ENCODE results near the gene NECTIN4.
"Not testable (repeated sequence)": the region's sequence is repeated elsewhere in the genome, so short reads cannot be mapped to it uniquely, and the experiment has no call there.

The NECTIN4 gene

DNA sequence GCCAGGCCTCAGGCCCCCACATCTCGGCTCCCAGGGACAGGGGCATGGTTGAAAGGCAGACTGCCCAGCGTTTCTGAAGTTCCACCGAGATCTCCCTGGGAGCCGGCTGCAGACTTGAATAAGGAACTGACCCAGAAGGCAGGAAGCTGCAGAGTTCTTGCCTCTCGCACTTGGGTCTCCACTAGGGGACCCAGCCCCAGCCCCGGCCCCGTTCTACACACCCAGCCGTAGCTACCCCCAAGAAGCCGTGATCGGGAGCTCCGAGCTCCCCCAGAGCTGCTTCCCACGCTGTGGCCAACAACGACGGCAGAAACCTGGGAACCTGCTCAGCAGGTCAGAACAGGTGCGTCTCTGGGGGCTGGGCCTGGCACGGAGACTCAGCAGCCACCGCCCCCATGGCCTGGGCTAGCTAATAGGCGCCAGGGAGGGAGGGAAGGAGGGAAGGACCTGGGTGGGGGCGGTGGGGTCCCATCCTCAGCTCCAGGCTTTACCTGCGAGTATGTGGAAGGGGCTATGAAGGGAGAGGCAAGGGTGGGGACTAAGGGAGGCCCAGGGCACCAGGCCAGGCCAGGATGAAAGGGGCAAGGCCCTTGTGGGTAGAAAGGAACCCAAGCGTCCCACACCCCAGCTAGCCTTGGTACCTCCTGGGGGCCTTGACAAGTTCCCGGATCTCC, at the start of gene NECTIN4:
Gene NECTIN4 (minus strand): TSS at position 308 of the 674 bp plus-strand sequence. CDS start 262 bp downstream, at position 46.
- DNase-seq (ENCODE audit: low spot score) = no peak

DNA sequence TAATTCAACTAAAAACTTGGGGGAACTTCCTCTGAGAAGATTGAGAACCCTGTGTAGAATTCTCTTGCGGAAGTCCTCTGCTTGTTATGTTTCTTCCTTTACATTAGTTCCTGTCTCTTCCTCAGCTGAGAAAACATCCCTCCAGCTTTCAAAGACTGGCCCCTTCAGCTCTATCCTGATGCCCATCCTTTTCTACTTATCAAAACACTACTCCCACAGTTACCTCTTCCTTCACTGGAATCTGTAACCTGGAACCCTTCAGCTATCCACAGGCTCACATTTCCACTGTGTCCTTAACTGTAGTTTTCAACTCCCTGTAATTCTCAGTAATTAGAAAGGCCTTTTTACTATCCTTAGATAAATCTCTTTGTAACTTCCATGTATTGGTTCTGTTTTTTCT, 49.1 kb upstream of the NECTIN4 start:
- DNase-seq (ENCODE audit: low spot score) = no peak

DNA sequence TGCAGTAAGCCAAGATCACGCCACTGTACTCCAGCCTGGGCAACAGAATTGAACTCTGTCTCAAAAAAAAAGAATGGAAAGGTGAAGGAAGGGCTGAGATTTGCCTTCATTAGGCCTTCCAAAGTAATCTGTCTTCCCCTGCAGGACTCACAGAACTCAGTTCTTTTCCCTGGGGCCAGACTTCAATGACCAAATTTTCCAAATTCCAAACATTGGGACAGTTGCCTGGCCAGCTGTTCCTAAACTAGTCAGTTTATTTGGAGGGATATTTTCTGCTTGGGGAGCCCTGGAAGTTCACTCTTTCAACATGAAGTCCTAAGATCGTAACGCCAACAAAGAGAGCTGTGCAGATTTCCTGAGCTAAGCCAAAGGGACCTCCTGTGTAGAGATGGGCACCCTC, 48.5 kb upstream of the NECTIN4 start:
- no peak for DNase-seq (ENCODE audit: low spot score)

DNA sequence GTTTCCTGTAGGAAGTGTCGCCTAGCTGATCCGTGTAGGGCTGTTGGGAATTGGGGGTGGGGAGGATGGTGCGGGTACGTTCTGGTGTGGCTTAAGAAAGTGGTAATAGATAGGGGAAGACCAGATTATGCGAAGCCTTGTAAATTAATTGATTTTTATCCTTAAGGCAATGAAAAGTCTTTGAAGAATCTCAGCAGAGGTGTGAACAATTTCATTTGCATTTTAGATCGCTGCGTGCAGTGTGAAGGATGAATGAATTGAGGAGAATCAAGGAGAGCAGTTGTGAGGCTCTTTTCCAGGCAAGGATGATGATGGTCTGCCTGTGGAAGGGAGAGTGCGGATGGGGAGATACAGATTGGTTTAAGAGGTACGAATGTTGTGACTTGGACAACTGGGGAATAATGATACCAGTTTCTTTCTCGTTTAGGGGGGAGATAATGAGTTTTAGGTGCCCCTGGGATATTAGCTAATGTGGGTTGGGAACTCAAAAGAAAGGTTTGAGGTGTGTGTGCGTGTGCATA, 43.9 kb upstream of the NECTIN4 start:
- no peak for DNase-seq (ENCODE audit: low spot score)

DNA sequence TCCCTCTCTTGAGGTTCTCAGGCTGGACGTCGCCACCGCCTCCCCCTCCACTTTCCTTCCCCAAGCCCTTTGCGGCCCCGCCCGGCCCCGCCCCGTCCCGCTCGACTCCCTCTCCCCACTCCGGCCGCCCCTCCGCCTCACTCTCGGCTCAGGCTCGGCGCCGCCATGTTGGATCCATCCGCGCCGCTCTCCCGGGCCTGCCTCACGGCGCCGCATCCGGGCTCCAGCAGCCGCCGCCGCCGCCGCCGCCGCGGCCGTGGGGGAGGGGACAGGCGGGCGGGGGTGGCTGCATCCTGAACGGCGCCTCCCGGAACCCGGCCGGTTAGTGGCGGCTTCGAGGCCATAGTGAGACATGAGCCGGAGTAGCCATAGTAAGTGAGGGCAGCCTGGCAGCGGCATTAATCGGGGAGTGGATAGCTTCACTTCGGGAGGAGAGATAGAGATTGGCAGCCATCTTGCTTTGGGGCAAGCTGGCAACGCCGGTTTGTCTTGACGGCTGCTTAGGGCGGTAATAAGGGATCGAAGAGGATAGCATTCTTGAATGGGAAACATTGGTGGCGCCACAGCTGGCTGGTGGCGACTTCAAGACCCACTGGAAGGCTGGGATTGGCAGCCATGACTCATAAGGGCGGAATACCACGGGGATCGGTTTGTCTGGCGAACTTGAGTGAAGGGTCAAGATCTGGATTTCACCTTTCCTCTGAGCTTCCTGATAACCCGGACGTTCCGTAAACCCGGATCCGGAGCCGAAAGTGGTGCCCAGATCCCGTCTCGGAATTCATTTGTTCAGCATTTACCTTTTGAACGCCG, 43.3 kb upstream of the NECTIN4 start, which contains the start of gene DEDD:
Gene DEDD (minus strand): TSS at position 258 of the 810 bp plus-strand sequence. CDS start 8,205 bp downstream, outside the sequence.
- peak; percentile 98 for DNase-seq (ENCODE audit: low spot score)

DNA sequence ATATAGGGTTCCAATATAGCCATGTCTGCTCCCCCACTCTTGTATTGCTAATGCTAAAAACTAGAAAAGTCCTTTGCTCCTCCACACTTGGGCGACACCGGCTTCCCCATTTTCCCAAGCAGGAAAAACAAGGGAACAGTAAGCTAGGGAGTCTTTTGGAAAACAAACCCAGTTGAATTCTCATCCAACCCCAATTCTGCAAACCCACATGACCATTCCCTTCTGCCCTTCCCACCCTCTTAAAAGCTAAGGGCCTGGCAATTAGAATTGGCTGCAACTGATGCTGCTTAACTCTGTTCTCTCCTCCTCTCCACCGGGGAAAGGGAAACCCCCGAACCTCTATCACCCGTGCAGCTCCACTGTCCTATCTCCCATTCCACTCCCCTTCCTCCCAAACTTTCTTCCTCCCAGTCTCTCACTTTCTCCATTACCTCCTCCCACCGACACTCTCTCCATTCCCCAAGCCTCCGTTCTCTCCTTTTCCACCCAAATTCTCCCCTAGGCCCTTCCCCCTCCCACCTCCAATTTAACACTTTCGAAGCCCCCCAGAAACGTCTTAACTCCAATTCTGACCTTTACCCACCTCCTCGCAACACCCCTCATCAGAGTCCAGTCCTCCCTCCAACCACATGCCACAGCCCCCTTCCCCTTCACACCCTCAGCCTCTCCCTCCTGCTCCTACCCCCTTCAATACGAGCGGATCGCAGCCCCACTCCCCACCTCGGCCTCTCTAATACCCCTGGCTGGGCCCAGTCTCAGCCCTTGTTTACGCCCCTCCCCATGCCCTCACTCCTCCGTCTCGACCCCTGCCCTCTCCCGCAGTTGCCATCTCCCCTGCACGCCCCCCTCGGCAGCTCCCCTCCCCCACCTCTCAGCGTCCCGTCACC, 42.4 kb upstream of the NECTIN4 start:
- no peak for DNase-seq (ENCODE audit: low spot score)

DNA sequence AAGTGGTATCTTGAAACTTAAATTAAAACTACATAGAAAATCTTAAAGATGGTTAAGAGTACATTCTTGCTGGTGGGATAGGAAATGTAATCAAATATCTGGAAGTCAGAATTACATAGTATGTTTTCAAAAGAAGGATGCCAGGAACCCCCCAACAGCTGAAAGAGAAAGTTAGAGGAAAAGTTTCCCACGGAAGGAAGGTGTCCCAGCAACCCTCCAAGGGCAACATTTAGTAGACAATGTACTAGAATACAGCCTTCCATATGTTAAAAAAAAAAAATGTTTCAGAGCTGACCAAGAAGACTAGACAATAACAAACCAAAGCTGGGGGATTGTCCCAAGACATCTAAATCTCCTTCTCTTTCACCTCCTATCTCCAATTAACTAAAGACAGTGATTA, 40.9 kb upstream of the NECTIN4 start:
- DNase-seq (ENCODE audit: low spot score) = no peak

DNA sequence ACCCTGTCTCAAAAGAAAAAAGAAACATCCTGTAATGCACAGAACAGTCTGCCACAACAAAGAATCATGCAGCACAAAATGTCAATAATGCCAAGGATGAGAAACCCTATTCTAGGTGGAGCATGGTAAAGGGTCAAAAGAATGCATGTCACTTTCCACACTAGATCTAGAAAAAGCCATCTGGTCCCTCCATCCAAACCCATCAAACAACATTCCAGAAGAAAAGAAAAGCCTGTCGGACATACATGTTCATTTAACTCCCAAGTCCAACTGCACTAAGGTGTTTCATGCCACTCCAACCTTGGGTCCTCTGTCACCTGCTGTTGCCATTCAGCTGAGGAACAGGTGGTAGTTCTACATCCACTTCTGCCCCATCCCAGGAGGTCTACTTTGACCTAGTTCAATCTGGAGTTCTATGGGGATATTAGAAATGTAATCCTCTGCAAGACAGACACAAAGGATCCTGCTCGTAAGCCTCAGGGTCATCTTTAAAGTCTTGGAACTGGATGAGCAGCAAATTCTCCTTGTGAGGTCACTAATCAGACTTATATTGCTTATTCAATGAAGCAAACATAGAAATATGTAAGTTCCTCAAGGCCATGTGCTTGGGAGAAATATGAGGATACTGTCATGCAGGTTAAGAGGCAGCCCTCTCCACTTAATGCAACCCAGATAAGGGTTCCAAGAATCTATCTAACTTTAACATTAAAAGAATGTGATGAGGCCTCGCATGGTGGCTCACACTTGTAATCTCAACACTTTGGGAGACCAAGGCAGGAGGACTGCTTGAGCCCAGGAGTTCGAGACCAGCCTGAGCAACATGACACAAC, 39.4 kb upstream of the NECTIN4 start:
- DNase-seq (ENCODE audit: low spot score) = no peak

DNA sequence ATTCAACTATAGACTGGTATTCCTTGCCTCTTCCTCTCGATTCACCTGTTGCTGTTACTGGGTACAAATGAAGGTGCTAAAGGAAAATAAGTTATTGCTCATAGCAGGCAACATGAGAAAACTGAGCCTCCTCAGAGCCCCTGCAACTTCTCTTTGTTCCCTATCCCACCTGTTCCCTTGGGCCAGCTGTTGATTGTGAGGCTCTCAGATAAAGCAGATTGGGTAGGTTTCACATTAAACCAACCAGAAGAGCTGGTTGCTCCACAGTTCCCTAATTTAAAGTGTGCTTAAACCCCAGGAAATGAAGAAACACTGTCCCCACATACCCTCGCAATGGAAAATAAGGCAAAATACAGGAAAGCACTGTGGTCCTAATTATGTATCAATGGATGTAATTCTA, 38.3 kb upstream of the NECTIN4 start:
- DNase-seq (ENCODE audit: low spot score) = no peak

DNA sequence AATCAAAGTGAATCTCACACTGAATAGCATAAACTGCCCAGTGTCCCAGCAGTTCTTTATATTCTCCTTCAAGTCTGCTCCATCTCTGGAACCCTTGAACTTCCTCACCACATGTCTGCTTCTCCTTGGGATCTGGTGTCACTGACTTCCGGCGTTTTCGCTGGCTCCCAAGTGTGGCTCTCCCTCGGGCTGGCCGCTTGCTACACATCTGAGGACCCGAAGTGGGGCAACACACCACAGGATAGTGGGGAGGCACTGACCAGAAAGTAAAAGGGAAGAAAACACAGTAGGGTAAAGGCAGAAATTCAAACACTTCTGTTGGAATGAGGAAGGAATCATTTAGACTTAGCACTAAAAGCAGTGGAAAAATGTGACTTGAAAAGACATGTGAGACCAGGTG, 33.6 kb upstream of the NECTIN4 start:
- DNase-seq (ENCODE audit: low spot score) = no peak

DNA sequence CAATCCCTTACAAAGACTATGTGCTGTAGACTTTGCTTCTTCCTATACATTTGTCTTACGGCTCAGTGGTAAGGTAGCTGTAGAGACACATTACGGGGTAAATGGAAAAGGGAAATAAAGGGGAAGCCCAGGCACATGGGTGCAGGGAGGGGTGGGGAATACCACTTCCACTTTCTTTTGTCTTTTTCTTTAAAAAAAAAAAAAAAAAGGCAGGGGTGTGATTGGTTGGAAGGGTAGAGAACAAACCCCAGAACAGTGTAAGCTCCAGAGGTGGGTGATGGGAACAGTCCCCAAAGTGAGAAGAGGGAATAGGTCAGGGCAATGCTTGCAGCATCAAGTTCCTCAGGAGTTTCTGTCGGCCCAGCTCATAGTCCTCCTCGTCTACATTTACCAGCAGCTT, 32.5 kb upstream of the NECTIN4 start:
- peak; percentile 31 for DNase-seq (ENCODE audit: low spot score)

DNA sequence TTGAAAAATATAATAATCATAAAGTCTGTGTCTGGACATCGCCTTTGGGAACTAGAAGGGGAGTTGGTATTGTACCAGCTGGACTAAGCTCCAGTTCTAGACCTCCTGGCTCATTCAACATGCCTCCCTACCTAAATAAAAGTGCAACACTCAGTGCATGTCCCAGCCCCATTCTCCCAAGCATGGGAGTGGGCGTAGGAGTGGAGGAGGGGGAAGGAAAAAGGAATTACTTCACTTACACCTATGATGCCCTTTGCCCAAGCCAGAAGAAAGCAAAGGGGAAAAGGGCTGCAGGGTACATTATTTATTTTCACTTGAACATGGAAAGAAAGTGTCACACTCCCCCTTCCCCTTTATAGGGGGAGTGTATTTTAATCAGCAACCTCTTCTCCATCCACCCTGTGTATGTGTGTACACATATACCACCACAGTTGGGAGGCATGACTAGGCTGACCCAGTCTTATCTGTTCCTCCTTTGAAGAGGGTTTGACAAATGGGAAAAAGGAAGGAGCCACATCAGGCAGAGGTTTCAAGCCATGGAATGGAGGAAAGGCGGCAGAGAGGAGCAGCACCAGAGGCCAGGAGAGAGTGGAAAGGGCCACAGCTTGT, 31.8 kb upstream of the NECTIN4 start:
- DNase-seq (ENCODE audit: low spot score) = no peak

DNA sequence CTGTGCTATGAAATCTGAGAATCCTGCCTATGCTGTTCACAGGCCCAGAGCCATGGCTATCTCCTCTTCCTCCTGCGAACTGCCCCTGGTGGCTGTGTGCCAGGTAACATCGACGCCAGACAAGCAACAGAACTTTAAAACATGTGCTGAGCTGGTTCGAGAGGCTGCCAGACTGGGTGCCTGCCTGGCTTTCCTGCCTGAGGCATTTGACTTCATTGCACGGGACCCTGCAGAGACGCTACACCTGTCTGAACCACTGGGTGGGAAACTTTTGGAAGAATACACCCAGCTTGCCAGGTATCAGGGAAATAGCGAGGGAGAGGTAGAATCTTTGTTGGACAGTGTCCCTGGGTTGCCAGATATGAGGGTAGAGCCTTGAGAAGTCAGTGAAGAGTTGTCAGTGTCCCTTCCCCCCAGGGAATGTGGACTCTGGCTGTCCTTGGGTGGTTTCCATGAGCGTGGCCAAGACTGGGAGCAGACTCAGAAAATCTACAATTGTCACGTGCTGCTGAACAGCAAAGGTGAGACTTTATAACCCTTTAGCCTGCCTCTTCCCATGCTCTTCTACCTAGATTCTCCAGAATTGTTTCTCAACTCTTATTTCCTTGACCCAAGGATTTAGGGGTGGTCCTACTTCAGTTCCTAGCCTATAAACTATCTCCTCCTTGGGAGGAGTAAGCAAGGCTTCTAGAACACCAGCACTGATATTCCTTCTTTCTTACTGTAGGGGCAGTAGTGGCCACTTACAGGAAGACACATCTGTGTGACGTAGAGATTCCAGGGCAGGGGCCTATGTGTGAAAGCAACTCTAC, 29.9 kb upstream of the NECTIN4 start:
- DNase-seq (ENCODE audit: low spot score) = no peak

DNA sequence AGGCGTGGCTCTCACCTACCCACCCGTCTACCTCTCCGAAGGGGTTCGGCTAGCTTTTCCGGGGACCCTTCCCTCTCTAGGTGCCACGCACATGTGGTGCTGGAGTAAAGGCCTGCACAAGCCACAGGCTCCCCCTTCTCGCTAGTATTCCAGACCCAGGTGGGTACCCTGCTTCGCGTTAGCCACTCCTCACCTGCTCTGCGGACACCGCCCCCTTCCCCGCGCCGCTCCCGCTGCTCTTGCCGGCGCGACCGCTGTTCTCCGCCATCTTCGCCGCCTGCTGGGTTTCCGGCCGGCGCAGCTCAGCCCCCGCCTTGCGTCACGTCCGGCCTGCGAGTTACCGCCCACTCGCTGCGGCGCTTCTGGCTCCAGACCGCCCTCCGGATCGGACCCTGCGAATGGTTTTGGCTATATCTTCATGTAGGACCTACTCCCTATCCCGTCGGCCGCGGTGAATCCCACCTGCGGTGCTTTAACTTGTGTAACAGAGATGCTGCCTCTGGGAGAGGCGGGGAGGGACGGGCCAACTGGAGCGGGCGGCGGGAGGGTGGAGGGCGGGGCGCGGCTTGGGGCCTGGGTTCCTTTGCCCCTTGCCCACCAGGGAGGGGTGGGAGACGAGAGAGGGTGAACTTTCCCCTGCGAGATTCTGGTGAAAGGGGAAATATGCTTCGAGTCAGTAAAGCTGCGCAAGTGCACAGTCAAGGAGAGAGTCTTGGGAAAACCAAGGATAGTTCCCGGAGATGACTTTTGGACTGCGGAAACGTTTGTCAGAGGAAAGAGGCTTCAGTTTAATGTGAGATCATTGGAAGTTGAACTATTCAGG, 28.6 kb upstream of the NECTIN4 start, which contains the start of the genes NIT1 and PFDN2:
Gene NIT1 (plus strand): TSS at position 347 of the 823 bp plus-strand sequence. CDS start 72 bp downstream, at position 419.
Gene PFDN2 (minus strand): TSS at position 279 of the 823 bp plus-strand sequence. CDS start 11 bp downstream, at position 268.
- DNase-seq (ENCODE audit: low spot score) = peak; percentile 84

DNA sequence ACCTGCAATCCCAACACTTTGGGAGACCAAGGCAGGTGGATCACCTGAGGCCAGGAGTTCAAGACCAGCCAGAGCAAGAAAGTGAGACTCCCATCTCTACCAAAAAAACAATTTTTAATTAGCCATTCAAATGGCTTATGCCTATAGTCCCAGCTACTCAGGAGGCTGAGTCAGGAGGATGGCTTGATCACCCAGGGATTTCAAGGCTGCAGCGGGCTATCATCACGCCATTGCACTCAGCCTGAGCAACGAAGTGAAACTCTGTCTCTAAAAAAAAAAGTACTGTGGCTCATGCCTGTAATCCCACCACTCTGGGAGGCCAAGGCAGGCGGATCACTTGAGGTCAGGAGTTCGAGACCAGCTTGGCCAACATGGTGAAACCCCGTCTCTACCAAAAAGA, 26.6 kb upstream of the NECTIN4 start:
- not testable (repeated sequence) for DNase-seq (ENCODE audit: low spot score)

DNA sequence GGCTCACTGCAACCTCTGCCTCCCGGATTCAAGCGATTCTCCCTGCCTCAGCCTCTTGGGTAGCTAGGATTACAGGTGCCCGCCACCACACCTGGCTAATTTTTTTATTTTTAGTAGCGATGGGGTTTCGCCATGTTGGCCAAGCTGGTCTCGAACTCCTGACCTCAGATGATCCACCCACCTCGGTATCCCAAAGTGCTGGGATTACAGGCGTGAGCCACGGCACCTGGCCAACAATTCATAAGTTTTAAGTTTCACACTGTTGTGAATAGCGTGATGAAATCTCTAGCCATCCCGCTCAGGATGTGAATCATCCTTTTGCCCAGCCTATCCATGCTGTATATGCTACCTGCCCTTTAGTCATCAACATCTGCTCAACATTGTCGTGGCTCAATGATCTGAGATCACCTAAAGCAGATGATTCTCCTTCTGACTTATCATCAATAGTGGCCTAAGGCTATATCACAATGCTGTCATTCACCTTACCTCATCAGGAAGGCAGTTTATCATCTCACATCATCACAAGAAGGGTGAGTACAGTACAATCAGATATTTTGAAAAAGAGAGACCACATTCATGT, 25.9 kb upstream of the NECTIN4 start:
- DNase-seq (ENCODE audit: low spot score) = no peak

DNA sequence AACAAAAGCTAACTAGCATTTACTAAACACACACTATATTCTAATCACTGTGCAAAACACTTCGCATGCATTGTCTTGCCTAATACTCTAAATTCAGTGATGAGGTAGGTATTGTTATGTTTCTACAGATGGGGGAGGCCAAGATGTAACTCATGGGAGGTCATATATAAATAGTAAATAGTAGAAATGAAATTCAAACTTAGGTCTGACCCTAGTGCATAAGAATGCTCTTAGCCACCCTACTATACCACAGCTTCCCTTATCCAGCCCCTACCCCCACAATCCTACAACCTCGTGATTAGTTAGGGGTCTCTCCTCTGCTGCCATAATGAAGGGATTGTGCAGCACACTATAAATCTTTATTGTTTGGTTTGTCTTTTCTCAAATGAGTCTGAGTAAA, 25.2 kb upstream of the NECTIN4 start:
- DNase-seq (ENCODE audit: low spot score) = peak; percentile 23

DNA sequence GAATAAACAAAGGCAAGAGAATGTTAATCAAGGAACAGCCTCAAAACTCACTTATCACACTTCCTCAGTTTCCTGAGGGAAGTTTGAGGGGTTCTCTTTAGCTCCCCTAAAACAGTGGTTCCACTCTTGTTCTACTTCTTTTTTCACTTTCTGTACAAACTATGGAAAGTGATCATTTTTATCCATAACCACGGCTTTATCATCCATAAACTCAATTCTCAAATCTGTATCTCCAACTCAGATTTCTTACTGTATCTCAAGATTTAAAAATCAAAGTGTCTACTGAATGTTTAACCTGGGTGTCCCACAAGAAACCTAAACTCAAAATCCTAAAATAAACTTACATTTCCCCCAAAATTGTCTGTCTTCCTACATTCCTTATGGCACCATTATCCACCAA, 24.6 kb upstream of the NECTIN4 start:
- no peak for DNase-seq (ENCODE audit: low spot score)
